HG03097 (cell line): ENCODE results near the gene CHGA.

Experiments used
- ATAC-seq: cut with Tn5 transposase; IDR thresholded peaks from one replicate; pipeline ENCODE4 v1.9.1; 2021; ENCODE audit not compliant: unreplicated experiment, low FRiP score

Gene CHGA

GRCh38 chr14:92922883-92923743 is at the start of gene CHGA:
Gene CHGA, plus strand, starts transcription at chr14:92923150. Its CDS starts 210 bp downstream, at chr14:92923360.
- no peak for ATAC-seq

- ATAC-seq = no peak
Observed at GRCh38 chr14:92874962-92875661, 47.8 kb upstream of the CHGA start.

GRCh38 chr14:92877757-92878431 is 45.1 kb upstream of the CHGA start:
- ATAC-seq = no peak

- no peak for ATAC-seq
Observed at GRCh38 chr14:92880351-92880750, 42.6 kb upstream of the CHGA start.

GRCh38 chr14:92880851-92881250 is 42.1 kb upstream of the CHGA start:
- no peak for ATAC-seq

GRCh38 chr14:92883066-92883465 is 39.9 kb upstream of the CHGA start:
- no peak for ATAC-seq

- no peak for ATAC-seq
Observed at GRCh38 chr14:92884410-92884809, 38.5 kb upstream of the CHGA start.

- no peak for ATAC-seq
Observed at GRCh38 chr14:92885279-92886061, 37.5 kb upstream of the CHGA start.

- ATAC-seq = no peak
Observed at GRCh38 chr14:92886337-92886736, 36.6 kb upstream of the CHGA start.

GRCh38 chr14:92887157-92887556 is 35.8 kb upstream of the CHGA start:
- no peak for ATAC-seq

- no peak for ATAC-seq
Observed at GRCh38 chr14:92888896-92889295, 34.1 kb upstream of the CHGA start.

GRCh38 chr14:92890830-92891588 is 31.9 kb upstream of the CHGA start:
- ATAC-seq = no peak

GRCh38 chr14:92892589-92892988 is 30.4 kb upstream of the CHGA start:
- ATAC-seq = no peak

- no peak for ATAC-seq
Observed at GRCh38 chr14:92895352-92895878, 27.5 kb upstream of the CHGA start.

GRCh38 chr14:92897922-92898565 is 24.9 kb upstream of the CHGA start:
- no peak for ATAC-seq

GRCh38 chr14:92898566-92899131 is 24.3 kb upstream of the CHGA start:
- no peak for ATAC-seq

- no peak for ATAC-seq
Observed at GRCh38 chr14:92900660-92901059, 22.3 kb upstream of the CHGA start.

- no peak for ATAC-seq
Observed at GRCh38 chr14:92902191-92902590, 20.8 kb upstream of the CHGA start.

GRCh38 chr14:92902726-92903125 is 20.2 kb upstream of the CHGA start:
- ATAC-seq = no peak
